Suppressor macrophage treated with lipopolysaccharide for 4 hours (primary cell): ENCODE data around the gene RILPL2.
"Not testable (repeated sequence)": the region's sequence is repeated elsewhere in the genome, so short reads cannot be mapped to it uniquely, and the experiment has no call there.

Source experiments
- DNase-seq: peaks from one replicate; pipeline ENCODE4 v3.0.0-alpha.2; 2020

Gene RILPL2, protein sequence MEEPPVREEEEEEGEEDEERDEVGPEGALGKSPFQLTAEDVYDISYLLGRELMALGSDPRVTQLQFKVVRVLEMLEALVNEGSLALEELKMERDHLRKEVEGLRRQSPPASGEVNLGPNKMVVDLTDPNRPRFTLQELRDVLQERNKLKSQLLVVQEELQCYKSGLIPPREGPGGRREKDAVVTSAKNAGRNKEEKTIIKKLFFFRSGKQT

DNA sequence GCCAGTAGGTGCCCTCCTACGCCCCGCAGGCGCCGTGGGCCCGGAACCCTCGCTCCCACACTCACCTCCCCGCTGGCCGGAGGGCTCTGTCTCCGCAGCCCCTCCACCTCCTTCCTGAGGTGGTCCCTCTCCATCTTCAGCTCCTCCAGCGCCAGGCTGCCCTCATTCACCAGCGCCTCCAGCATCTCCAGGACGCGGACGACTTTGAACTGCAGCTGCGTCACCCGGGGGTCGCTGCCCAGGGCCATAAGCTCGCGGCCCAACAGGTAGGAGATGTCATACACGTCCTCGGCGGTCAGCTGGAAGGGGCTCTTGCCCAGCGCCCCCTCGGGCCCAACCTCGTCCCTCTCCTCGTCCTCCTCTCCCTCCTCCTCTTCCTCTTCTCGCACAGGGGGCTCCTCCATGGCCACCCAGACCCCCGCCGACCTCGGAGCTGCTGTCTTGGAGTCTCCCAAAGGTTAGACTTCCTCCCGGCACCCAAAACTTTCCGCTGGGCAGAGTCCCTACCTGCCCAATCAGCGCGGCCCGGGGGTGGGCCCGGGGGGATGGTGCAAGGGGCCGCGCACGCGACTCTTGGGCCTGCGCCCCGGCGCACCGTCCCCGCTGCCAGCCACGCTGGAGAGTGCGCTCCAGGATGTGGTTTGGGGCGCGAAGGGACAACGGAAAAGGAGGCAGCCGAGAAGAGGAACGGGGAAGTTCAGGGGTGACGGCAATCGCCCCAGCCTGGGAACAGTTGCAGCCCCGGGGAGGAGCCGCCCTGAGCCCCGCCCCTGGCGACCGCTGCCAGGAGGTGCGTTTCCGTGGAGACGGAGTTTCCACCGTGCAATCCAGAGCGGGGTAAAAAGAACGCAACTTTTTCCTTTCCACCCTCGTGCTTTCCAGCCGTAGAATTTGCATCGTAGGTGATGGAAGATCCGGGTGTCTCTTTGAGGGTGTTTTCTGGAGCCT lies at the start of gene RILPL2:
RILPL2 (minus strand) TSS at position 668 of the 948 bp plus-strand sequence; CDS start at position 404, 264 bp downstream.
- peak; percentile 98 for DNase-seq

DNA sequence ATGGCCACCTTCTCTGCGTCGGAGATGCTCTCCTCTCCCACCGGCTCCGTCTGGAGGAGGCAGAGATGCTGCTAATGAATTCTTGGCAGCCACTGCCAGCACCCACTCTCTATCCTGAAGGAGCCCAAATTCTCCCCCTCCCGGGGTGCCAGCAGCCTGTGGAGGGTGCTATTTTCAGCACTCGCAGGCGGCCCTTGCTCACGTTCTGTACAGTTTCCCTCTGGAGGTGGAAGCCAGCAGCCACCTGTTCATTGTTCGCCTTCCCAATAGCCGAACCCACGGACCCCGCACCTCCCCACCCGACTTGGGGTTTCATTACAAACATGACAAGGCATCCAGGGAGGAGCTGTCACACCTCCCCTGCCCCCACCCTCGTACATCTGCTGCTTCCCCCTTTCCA lies 49.3 kb upstream of the RILPL2 start:
- no peak for DNase-seq

DNA sequence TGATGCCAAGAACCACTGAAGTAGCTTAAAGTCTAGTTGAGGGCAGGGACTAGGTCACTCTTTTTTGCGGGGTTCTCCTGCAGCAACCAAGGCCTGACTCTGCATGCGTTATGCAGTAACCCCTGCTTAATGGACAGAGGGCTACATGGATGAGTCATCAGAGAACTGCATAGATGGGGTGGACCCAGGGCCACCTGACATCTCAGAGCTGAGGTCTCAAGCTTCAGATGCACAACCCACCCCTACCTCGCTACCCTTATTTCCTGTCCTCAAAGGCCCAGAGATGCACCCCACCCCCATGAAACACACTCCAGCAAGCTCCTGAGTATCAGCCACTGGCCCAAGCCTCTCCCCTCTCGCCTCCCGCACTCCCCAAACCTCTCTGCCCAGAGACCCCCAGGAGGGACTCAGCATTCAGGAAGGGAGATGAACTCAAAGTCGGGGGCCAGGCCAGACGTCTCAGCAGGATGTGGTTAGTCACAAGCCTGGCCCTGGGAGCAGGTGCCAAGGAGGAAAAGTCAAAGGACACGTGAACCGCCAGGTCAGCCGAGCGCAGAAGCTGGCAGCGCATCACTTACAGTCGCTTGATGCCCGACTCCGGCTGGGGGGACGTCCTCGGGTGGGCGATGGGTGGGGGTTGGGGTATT lies 47.2 kb upstream of the RILPL2 start:
- DNase-seq, result no peak

DNA sequence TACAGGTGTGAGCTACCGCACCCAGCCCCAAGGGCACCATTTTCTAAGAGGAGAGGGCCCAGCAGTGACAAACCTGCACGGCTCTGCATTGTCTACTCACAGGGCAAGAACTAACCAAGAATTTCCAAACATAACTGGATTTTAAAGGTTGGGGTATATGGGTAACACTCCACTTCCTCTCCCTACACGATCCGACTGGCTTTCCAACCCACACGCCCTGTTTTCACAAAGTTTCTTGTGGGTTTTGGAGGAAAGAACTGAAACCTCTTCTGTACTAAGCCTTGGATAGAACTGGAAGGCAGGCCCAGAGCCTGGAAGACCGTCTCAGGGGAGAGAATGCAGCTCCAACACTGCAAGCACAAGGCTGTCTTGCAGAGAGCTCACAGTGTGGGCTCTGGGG lies 46.4 kb upstream of the RILPL2 start:
- peak; percentile 20 for DNase-seq

DNA sequence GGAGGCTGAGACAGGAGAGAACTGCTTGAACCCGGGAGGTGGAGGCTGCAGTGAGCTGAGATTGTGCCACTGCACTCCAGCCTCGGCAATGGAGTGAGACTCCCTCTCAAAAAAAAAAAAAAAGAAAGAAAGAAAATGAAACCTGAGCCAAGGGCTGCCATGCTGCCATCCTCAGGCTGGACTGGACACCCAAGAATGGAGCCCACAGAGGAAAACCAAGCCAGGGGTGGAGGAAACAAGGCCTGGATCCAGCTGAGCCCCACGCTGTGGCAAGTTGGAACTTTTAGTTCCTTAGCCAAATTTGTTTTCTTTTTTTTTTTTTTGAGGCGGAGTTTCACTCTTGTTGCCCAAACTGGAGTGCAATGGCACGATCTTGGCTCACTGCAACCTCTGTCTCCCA lies 44.8 kb upstream of the RILPL2 start:
- not testable (repeated sequence) for DNase-seq

DNA sequence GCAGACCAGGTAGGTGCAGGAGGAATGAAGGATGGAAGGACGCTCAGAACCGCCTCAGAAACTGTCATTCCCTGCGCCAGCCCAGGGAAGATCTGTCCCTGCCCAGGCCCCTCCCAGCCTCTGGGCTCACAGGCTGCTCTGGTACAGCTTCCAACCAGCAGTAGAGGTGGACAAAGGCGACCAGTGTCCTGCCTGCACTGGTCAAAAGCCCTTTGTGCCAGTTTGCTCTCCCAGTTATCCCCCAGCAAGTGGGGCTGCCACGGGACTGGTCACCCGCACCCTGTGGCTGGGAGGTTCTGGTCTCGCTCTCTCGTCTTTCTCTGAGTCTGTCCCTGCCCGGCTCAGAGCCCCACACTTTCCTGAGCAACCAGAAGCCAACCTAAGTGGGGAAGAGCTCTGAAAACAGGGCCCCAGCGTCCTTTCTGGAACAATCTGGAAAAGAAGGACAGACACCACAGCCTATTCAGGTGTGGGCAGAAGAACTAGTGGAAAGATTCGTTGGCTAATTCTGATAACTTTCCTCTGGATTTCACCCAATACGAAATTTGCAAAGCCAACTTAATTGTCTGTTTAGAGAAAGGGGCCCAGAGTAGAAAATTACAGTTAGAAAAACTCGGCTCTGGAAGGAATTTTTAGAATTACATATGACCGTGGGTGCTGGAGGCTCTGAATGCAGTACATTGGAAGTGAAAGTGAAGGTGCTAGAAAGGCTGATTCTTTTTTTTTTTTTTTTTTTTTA lies 43.1 kb upstream of the RILPL2 start:
- DNase-seq, result no peak

DNA sequence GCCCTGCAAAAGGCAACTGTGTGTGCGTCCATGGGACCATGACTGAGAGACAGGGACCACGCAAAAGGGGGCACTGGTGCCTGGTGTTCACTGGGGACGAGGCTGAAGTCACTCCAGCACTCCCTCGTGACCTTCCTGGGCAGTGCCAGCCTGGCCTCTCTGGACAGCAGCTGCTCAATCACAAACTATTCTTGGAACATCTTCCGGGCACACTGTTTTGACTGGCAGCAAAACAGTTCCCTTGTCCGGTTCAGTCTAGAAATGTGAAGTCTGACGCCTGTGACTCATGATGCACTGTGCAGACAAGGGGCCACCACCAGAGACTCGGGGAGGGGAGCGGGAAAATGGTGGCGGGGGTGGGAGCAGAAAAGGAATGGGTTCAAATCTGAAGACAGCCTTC lies 42.3 kb upstream of the RILPL2 start:
- DNase-seq, result no peak

DNA sequence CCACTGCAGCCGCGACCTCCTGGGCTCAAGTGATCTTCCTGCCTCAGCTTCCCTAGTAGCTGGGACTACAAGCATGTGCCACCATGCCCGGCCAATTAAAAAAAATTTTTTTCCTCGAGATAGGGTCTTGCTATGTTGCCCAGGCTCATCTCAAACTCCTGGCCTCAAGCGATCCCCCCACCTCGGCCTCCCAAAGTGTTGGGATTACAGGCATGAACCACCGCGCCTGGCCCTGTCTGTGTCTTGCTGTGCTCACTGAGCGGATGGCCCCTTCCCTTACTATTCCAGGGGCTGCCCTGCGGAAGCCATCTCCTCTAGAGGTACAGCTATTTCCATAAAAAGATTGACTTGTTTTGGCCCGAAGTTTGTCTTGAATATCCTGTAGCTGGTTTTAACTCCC lies 41.6 kb upstream of the RILPL2 start:
- no peak for DNase-seq

DNA sequence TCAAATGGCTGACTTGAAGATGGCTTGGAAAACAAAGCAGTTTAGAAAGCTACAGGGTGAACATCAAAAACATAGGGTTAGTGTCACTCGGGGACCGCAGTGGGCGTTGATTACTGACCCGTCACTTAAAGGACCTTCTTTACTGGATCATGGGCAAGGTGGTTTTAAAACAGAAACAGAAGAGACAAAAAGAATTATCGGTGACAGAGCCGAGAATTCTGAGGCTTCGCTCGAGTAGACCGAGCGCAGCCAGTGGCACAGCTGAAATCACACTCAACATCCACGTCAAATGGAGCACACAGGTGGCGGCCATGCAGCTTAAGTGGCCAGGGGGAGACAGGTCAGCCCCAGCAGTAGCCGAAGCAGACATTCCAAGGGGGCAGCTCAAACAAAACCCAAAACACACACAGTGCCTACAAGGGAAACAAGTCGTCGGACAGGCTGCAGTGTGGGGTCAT lies 38.8 kb upstream of the RILPL2 start:
- no peak for DNase-seq

DNA sequence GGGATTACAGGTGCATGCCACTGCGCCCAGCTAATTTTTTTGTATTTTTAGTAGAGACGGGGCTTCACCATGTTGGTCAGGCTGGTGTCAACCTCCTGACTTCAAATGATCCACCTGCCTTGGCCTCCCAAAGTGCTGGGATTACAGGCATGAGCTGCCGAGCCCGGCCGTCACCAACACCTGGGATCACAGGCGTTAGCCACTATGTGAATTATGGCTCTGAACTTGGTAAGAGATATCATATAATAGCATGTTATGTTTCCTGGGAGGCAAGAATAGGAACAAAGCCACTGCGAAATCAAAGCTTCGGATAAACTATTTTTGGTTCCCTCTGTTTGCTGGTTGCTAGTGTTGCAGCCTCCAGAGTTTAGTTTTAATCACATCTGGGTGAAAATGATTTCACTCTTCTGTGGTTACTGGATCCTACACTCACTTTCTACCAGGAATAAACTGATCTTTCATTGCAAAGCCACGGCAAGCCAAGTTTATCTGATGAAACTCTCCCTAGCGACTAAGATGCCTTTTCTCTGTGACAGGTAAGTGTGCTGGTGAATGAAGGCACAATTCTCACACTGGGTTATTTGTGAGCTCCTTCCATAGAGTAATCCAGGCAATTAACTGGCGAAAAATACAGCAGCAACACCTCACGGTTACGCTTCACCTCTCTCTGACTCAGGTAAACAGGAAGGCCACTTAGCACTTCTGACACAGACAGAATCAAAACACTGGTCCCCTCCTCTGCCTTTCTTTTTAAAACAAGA lies 38.2 kb upstream of the RILPL2 start:
- no peak for DNase-seq

DNA sequence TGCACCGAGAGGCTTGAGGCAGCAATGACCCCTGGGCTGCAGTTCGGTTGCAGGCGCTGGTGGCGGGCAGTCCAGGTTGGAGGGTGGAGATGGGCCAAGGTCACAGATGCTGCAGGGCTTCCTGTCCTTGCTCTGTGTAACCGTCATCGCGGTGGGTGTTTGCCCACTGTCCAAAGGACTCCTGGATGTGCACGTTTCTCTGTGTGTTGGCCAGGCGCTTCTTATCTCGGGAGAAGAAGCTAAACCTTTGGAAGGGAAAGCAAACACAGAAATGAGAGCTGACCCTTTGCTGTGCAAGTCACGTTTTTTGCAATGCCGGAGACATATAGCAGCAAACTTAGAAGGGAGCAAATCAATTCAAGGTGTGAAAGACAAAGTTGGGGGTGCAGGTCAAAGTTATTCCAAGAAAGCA lies 36.0 kb upstream of the RILPL2 start:
- no peak for DNase-seq

DNA sequence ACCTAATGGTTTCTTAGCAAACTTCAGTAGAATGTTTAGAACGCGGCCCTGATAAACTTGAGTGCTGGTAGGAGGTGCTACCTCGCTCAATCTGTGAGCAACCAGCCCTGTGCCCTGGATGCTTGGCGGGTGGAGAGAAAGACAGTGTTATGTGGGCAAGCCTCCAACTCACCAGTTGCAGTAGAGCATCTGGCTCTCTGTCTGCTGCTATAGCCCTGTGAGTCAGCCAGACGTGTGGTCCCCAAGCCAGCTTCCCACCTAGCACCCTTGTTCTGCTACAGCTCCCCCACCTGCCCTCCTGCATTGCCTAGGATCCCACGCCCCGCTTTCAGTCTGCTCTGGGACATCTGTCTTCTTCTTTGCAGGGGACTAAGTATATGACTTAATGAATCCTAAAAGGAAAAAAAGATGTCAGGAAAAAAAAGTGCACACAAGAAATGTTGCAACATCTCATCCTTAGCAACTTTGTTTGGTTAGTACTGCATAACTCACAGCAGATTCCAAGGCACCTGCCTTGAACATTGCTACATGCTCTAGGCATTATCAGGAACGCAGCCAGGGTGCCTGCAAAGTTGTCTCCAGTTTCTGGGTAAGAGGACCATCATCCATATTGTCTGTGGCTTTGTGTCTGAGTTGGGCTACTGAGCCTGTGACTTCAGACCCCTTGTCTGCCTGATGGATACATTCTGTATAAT lies 35.0 kb upstream of the RILPL2 start:
- no peak for DNase-seq

DNA sequence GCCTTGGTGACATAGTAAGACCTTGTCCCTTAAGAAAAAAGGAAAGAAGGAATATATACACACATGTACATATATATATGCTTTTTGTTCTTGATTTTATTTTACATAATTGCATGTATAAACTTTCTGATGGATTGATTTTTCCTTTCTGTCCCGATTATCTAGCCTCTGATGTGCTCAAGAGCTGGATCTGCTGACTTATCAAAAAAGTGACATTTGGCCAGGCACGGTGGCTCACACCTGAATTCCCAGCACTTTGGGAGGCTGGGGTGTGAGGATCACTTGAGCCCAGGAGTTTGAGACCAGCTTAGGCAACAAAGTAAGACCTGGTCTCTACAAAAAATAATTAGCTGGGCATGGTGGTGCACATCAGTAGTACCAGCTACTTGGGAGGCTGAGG lies 33.5 kb upstream of the RILPL2 start:
- DNase-seq, result no peak

DNA sequence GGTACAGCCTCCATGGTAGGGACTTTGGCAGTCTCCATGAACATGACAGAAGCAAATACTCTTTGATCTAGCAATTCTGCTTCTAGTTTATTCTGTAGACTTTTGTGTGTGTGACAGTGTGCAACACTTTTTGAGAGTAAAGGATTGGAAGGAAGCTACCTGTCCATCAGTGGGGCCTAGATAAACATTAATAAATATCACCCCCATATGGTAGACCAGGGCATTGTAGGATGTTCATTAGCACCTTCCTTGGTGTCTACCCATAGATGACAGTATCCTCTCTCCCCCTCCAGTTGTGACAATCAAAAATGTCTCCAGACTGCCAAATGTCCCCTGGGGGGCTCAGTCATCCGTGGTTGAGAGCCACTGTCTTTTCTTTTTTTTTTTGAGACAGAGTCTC lies 32.3 kb upstream of the RILPL2 start:
- DNase-seq, result no peak

DNA sequence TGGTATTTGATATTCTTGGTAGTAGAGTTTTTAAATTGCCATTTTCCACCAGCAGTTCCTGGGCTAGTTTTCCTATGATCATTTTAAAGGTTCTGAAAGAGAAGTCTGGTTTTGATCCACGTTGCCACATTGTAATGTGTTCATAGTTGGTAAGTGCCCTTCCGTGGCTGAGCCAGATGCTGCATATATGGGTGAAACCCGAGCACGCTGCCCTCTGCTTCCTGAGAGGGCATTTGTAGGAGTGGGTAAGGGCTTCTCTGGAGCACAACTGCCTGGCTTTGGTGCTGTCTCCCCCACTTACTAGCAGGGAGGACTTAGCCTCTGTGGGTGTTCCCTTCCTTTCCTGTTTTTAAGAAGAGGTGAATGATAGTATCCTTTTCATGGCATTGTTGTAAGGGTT lies 28.6 kb upstream of the RILPL2 start:
- DNase-seq, result no peak

DNA sequence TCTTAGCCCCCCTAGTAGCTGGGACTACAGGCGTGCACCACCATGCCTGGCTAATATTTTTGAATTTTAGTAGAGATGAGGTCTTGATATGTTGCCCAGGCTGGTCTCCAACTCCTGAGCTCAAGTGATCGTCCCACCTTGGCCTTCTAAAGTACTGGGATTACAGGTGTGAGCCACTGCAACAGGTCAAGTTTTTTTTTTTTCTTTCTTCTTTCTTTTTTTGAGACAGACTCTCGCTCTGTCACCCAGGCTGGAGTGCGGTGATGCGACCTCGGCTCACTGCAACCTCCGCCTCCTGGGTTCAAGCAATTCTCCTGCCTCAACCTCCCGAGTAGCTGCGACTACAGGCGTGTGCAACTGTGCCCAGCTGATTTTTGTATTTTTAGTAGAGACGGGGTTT lies 26.7 kb upstream of the RILPL2 start:
- not testable (repeated sequence) for DNase-seq

DNA sequence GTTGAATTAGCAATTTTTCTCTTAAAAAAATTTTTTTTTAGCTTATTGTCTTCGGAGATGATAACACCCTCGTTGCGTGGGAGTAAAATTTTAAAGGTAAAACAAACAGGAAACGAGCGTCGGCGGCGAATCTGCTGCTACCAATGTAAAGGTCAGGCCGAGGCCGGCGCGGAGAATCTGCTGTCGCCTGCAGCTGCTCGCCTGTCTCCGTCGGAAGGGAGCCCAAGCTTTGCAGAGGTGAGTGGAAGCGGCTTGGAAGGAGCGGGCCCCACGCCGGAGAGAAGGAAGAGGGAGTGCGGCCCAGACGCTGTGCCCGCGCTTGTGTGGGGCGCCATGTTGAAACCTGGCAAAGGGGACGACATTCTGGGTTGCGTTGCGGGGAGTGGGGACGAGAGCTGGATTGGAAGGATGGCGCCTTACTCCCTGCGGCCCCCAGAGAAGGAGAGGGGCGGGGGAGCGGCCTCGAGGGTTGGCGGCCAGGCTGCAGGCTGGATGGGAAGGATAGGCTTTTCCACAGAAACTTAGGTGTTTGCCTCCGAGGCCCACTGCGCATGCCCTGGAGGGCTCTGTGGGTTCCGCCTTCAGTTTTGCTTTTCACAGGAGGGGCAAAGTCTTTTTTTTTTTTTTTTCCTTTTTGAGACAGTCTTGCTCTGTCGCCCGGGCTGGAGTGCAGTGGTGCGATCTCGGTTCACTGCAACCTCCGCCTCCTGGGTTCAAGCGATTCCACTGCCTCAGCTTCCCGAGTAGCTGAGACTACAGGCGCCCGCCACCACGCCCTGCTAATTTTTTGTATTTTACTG lies 21.7 kb upstream of the RILPL2 start, which contains the start of gene SNRNP35:
SNRNP35 (plus strand) TSS at position 160 of the 800 bp plus-strand sequence. CDS start 7,402 bp downstream, outside the sequence.
- peak; percentile 90 for DNase-seq

DNA sequence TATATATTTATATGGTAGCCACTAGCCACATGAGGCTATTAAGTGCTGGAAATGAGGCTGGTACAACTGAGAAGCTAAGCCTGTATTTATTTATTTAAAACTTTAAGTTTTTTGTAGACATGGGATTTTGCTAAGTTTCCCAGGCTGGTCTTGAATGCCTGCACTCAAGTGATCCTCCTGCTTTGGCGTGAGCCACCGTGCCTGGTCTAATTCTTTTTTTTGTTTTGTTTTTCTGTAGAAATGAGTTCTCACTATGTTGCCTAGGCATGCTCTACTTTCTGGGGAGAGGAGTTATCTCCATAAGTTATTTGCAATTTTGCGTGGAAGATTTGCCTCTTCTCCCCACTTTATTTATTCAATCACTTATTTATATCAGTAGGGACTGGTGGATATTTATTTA lies 16.7 kb upstream of the RILPL2 start:
- DNase-seq, result no peak

DNA sequence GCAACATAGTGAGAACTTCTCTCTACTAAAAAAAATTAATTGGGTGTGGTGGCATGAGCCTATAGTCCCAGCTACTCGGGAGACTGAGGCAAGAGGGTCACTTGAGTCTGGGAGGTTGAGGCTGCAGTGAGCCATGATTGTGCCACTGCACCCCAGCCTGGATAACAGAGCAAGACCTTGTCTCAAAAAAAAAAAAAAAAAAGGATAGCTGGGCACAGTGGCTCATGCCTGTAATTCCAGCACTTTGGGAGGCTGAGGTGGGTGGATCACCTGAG lies 15.7 kb upstream of the RILPL2 start:
- not testable (repeated sequence) for DNase-seq

DNA sequence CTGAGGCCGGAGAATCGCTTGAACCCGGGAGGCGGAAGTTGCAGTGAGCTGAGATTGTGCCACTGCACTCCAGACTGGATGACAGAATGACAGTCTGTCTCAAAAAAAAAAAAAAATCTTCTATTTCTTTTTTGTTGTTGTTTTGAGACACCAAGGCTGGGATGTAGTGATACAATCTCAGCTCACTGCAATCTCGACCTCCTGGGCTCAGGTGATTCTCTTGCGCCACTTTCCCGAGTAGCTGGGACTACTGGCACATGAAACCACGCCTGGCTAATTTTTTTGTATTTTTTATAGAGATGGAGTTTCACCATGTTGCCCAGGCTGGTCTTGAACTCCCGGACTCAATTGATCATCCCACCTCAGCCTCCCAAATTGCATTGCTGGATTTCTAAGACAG lies 14.2 kb upstream of the RILPL2 start:
- DNase-seq, result no peak

DNA sequence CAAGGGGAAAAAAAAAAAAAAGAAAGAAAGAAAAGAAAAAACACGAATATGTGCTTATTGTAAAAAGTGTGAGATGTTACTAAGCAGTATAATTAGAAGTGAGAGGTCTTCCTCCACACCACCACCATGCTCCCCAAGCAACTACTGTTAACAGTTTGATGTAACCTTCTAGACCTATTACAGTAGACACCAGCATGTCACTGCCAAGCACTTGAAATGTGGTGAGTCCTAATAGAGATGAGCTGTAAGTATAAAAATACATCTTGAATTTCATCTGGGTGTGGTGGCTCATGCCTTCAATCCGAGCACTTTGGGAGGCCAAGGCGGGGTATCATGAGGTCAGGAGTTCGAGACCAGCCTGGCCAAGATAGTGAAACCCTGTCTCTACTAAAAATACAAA lies 13.4 kb upstream of the RILPL2 start:
- no peak for DNase-seq
